Measurements from ENCODE around the gene ABLIM3. TPM values are rescaled to one million over a fixed set of nuclear protein-coding genes. Genes with fewer than 3 reads are reported as not detected.

ABLIM3 gene
- total and polyA plus RNA-seq, 2 of the 13 experiments (the other 11 are each of a cell fraction or from before 2014, with no cell fraction given): 0.53 to 6.3 TPM

DNA sequence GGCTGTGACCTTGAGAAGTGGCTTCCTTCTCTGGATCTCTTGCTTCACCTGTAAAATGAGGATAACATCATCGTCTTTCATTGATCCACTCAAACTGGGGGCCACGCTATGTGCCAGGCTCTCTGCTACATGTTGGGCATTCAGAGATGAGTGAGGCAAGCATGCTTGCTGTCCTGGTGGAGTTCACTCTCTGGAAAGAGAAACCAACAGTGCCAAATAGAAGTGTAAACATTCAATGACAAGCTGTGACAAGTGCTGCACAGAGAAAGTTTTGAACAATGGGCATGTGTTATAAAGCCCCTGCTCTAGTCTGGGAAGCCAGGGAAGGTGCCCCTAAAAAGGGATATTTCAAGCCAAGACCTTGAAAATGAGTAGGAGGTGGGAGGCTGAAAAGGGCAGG is 79.5 kb downstream of the ABLIM3 start:
- no peaks in the 10 kb centered on the region for H3K36me3 ChIP-seq (replicated peaks in 1 of 2; ENCODE audit: control insufficient read depth in 1 of 2, insufficient read depth in 2 of 2, low read length in 2 of 2)
- peak; percentile 91 for ATAC-seq
- BruUV-seq (replicated peaks): no TSS peak
- ChIA-PET POLR2A (interaction anchor here (1.0 to 1.3 kb wide), 2 partner anchors 47 to 77 kb away, joined by 3 to 15 read pairs; no protein-coding TSS in a partner anchor), CTCF (ENCODE audit: low intra/inter-chr PET ratio, low total read pairs) (interaction anchor here (1.0 kb wide), 1 partner anchor 8 kb away, joined by 3 read pairs; no protein-coding TSS in a partner anchor)
- DNase-seq (ENCODE audit: low spot score): peak; percentile 87
- 5% methylated on average over 2 of the region's 2 CpGs for WGBS (ENCODE audit: low lambda C conversion rate)
- no peaks in the 10 kb centered on the region for H3K79me2 ChIP-seq (ENCODE audit: insufficient read depth, low read length)
- H3K27me3 ChIP-seq (ENCODE audit: control insufficient read depth in 1 of 2, insufficient read depth in 2 of 2, low read length in 2 of 2): no peaks in the 10 kb centered on the region
- H3K27ac ChIP-seq (ENCODE audit: extremely low read length, insufficient read depth, low read length): peak overlapping the region; percentile 51
- in situ Hi-C loops (cut with HindIII; ENCODE audit: extremely low pct_ligation_motif_present, low pct_unique_long_range_greater_than_20kb) (no loop called here), intact Hi-C loops (cut with micrococcal nuclease; ENCODE audit: unreplicated experiment) (loop anchor here (2.0 to 10.0 kb wide), 2 partner anchors 46 to 156 kb away; partner anchors contain the start of gene SH3TC2)
- H3K9me3 ChIP-seq (ENCODE audit: low read length): no peaks in the 10 kb centered on the region
- no peaks in the 10 kb centered on the region for H4K20me1 ChIP-seq (ENCODE audit: insufficient read depth, low read length)
- peak; percentile 30 for FAIRE-seq
- H3K9ac ChIP-seq (ENCODE audit: insufficient read depth, low read depth, low read length): peak overlapping the region; percentile 30; the same call in 1 of the 2 replicates
- peaks cover 30% of the 10 kb centered on the region for H3K4me1 ChIP-seq (ENCODE audit: insufficient read depth, low read length)
- H3K4me3 ChIP-seq (replicated peaks in 1 of 3; ENCODE audit: insufficient read depth in 1 of 3, low read depth in 2 of 3, low read length in 3 of 3): no peak overlapping the region; a peak in 1 of 6 replicates
- no peak overlapping the region for H2AFZ ChIP-seq (ENCODE audit: low read length)
- H3K4me2 ChIP-seq (ENCODE audit: low read depth, low read length): peak overlapping the region; percentile 66
- no peak for TF ChIP-seq MLLT10 (CRISPR knock-in tag; IDR thresholded peaks at IDR 0.05)
- no peak for TF ChIP-seq CBX5 (CRISPR knock-in tag; IDR thresholded peaks at IDR 0.05; ENCODE audit: borderline replicate concordance)
- TF ChIP-seq, protein P1, sequence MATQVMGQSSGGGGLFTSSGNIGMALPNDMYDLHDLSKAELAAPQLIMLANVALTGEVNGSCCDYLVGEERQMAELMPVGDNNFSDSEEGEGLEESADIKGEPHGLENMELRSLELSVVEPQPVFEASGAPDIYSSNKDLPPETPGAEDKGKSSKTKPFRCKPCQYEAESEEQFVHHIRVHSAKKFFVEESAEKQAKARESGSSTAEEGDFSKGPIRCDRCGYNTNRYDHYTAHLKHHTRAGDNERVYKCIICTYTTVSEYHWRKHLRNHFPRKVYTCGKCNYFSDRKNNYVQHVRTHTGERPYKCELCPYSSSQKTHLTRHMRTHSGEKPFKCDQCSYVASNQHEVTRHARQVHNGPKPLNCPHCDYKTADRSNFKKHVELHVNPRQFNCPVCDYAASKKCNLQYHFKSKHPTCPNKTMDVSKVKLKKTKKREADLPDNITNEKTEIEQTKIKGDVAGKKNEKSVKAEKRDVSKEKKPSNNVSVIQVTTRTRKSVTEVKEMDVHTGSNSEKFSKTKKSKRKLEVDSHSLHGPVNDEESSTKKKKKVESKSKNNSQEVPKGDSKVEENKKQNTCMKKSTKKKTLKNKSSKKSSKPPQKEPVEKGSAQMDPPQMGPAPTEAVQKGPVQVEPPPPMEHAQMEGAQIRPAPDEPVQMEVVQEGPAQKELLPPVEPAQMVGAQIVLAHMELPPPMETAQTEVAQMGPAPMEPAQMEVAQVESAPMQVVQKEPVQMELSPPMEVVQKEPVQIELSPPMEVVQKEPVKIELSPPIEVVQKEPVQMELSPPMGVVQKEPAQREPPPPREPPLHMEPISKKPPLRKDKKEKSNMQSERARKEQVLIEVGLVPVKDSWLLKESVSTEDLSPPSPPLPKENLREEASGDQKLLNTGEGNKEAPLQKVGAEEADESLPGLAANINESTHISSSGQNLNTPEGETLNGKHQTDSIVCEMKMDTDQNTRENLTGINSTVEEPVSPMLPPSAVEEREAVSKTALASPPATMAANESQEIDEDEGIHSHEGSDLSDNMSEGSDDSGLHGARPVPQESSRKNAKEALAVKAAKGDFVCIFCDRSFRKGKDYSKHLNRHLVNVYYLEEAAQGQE (IDR thresholded peaks at IDR 0.05; ENCODE audit: borderline replicate concordance in 1 of 2, low read depth in 1 of 2, low read length in 2 of 2): 0 out of 4 replicates have a peak, but pooled peaks of 1 of the 2 experiments have one; percentile 29
- TF ChIP-seq EP300 (IDR thresholded peaks at IDR 0.05; ENCODE audit: low read depth in 2 of 2, low read length in 2 of 2): peak in 1 of 2 experiments; percentile 23; a peak in 1 of 4 replicates
- TF ChIP-seq EP300 (CRISPR knock-in tag; IDR thresholded peaks at IDR 0.05; ENCODE audit: borderline replicate concordance): no peak
- TF ChIP-seq, protein P2, sequence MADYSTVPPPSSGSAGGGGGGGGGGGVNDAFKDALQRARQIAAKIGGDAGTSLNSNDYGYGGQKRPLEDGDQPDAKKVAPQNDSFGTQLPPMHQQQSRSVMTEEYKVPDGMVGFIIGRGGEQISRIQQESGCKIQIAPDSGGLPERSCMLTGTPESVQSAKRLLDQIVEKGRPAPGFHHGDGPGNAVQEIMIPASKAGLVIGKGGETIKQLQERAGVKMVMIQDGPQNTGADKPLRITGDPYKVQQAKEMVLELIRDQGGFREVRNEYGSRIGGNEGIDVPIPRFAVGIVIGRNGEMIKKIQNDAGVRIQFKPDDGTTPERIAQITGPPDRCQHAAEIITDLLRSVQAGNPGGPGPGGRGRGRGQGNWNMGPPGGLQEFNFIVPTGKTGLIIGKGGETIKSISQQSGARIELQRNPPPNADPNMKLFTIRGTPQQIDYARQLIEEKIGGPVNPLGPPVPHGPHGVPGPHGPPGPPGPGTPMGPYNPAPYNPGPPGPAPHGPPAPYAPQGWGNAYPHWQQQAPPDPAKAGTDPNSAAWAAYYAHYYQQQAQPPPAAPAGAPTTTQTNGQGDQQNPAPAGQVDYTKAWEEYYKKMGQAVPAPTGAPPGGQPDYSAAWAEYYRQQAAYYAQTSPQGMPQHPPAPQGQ (CRISPR knock-in tag; IDR thresholded peaks at IDR 0.05; ENCODE audit: borderline replicate concordance): no peak
- TF ChIP-seq ZBTB1 (CRISPR knock-in tag; IDR thresholded peaks at IDR 0.05; ENCODE audit: borderline replicate concordance): no peak
- no peak for TF ChIP-seq MEIS1 (CRISPR knock-in tag; IDR thresholded peaks at IDR 0.05; ENCODE audit: borderline replicate concordance)
- TF ChIP-seq, protein P3, sequence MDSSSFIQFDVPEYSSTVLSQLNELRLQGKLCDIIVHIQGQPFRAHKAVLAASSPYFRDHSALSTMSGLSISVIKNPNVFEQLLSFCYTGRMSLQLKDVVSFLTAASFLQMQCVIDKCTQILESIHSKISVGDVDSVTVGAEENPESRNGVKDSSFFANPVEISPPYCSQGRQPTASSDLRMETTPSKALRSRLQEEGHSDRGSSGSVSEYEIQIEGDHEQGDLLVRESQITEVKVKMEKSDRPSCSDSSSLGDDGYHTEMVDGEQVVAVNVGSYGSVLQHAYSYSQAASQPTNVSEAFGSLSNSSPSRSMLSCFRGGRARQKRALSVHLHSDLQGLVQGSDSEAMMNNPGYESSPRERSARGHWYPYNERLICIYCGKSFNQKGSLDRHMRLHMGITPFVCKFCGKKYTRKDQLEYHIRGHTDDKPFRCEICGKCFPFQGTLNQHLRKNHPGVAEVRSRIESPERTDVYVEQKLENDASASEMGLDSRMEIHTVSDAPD (CRISPR knock-in tag; IDR thresholded peaks at IDR 0.05): peak; percentile 50; the same call in 1 of the 2 replicates
- TF ChIP-seq SOX6 (IDR thresholded peaks at IDR 0.05): no peak
- TF ChIP-seq SOX6 (CRISPR knock-in tag; IDR thresholded peaks at IDR 0.05): peak; percentile 53; the same call in 1 of the 2 replicates
- TF ChIP-seq, protein P4, sequence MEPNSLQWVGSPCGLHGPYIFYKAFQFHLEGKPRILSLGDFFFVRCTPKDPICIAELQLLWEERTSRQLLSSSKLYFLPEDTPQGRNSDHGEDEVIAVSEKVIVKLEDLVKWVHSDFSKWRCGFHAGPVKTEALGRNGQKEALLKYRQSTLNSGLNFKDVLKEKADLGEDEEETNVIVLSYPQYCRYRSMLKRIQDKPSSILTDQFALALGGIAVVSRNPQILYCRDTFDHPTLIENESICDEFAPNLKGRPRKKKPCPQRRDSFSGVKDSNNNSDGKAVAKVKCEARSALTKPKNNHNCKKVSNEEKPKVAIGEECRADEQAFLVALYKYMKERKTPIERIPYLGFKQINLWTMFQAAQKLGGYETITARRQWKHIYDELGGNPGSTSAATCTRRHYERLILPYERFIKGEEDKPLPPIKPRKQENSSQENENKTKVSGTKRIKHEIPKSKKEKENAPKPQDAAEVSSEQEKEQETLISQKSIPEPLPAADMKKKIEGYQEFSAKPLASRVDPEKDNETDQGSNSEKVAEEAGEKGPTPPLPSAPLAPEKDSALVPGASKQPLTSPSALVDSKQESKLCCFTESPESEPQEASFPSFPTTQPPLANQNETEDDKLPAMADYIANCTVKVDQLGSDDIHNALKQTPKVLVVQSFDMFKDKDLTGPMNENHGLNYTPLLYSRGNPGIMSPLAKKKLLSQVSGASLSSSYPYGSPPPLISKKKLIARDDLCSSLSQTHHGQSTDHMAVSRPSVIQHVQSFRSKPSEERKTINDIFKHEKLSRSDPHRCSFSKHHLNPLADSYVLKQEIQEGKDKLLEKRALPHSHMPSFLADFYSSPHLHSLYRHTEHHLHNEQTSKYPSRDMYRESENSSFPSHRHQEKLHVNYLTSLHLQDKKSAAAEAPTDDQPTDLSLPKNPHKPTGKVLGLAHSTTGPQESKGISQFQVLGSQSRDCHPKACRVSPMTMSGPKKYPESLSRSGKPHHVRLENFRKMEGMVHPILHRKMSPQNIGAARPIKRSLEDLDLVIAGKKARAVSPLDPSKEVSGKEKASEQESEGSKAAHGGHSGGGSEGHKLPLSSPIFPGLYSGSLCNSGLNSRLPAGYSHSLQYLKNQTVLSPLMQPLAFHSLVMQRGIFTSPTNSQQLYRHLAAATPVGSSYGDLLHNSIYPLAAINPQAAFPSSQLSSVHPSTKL (CRISPR knock-in tag; IDR thresholded peaks at IDR 0.05): peak; percentile 29; the same call in 1 of the 2 replicates
- TF ChIP-seq SOX5 (CRISPR knock-in tag; IDR thresholded peaks at IDR 0.05; ENCODE audit: borderline replicate concordance): peak; percentile 47; the same call in 1 of the 2 replicates
